ENCODE data around the gene HSD17B8. TPM values are rescaled to one million over a fixed set of nuclear protein-coding genes. Genes with fewer than 3 reads are reported as not detected.

HSD17B8 gene
- polyA plus RNA-seq, 2 of the 4 experiments (the other 2 are of a cell fraction) = 9.5 to 16.5 TPM

GRCh38 chr6:33166363-33166762 is 38.1 kb upstream of the HSD17B8 start:
- ATAC-seq (no peak), FAIRE-seq (no peak), DNase-seq (ENCODE audit: low read depth in 1 of 2, low spot score in 1 of 2) (no peak)
- CTCF ChIA-PET = interaction anchor here (2.7 kb wide), 1 partner anchor 82 kb away, joined by 7 read pairs; no protein-coding TSS in a partner anchor
- WGBS (ENCODE audit: missing lambda C conversion rate) = 81% methylated on average over 6 of the region's 6 CpGs
- no peak for TF ChIP-seq MAX (IDR thresholded peaks at IDR 0.05)
- no peak for TF ChIP-seq RARB (CRISPR knock-in tag; IDR thresholded peaks at IDR 0.05)
- TF ChIP-seq PBX3 (IDR thresholded peaks at IDR 0.05) = no peak
- TF ChIP-seq USF2 (IDR thresholded peaks at IDR 0.05) = no peak
- TF ChIP-seq ZSCAN20 (CRISPR knock-in tag; IDR thresholded peaks at IDR 0.05) = no peak
- no peak for TF ChIP-seq RCOR1 (IDR thresholded peaks at IDR 0.05; ENCODE audit: low read depth, low read length)
- no peak for TF ChIP-seq ZNF302 (CRISPR knock-in tag; IDR thresholded peaks at IDR 0.05)
- no peak for TF ChIP-seq EHMT2 (IDR thresholded peaks at IDR 0.05; ENCODE audit: low read depth)
- TF ChIP-seq ELK1 (IDR thresholded peaks at IDR 0.05; ENCODE audit: low read depth, low read length) = no peak
- no peak for TF ChIP-seq ZFP36 (IDR thresholded peaks at IDR 0.05; ENCODE audit: borderline replicate concordance, partially characterized antibody)
- no peak for TF ChIP-seq NPAS2 (CRISPR knock-in tag; IDR thresholded peaks at IDR 0.05; ENCODE audit: borderline replicate concordance)
- no peak for TF ChIP-seq SREBF2 (IDR thresholded peaks at IDR 0.05)
- TF ChIP-seq MYC (IDR thresholded peaks at IDR 0.05; ENCODE audit: borderline replicate concordance, low read length) = no peak
- TF ChIP-seq POLR2A (IDR thresholded peaks at IDR 0.05; ENCODE audit: low read length) = no peak
- no peak for TF ChIP-seq BHLHE40 (IDR thresholded peaks at IDR 0.05; ENCODE audit: low read depth, low read length)
- no peak for TF ChIP-seq ATOH8 (CRISPR knock-in tag; IDR thresholded peaks at IDR 0.05; ENCODE audit: low read depth)
- no peak for TF ChIP-seq HOXA7 (CRISPR knock-in tag; IDR thresholded peaks at IDR 0.05)
- TF ChIP-seq EP300 (IDR thresholded peaks at IDR 0.05) = no peak
- no peak for TF ChIP-seq RAD21 (conservative IDR thresholded peaks at IDR 0.05 in 1 of 2, IDR thresholded peaks at IDR 0.05 in 1 of 2)
- TF ChIP-seq POLR2AphosphoS2 (conservative IDR thresholded peaks at IDR 0.05; ENCODE audit: low read length) = no peak
- POLR2A ChIA-PET = no interaction called here
- peaks cover 7% of the 10 kb centered on the region; the same call in 1 of the 3 replicates for H3K4me1 ChIP-seq
- no peaks in the 10 kb centered on the region for H3K9me3 ChIP-seq
- no peak overlapping the region for H3K27ac ChIP-seq
- H3K4me2 ChIP-seq = no peak overlapping the region
- H3K4me3 ChIP-seq = no peak overlapping the region

- ChIA-PET POLR2A (no interaction called here), CTCF (no interaction called here)
- H3K9me3 ChIP-seq = no peaks in the 10 kb centered on the region
- no peak overlapping the region for H3K4me3 ChIP-seq
- 68% methylated on average over 4 of the region's 7 CpGs for WGBS (ENCODE audit: missing lambda C conversion rate)
- no peak overlapping the region for H3K4me2 ChIP-seq
- no peak for TF ChIP-seq E2F6 (IDR thresholded peaks at IDR 0.05; ENCODE audit: borderline replicate concordance, low read depth)
- no peak for TF ChIP-seq TP53 (CRISPR knock-in tag; IDR thresholded peaks at IDR 0.05)
- TF ChIP-seq ESRRA (IDR thresholded peaks at IDR 0.05; ENCODE audit: borderline replicate concordance, low read length) = no peak
- no peak for TF ChIP-seq HOXA7 (CRISPR knock-in tag; IDR thresholded peaks at IDR 0.05)
- TF ChIP-seq EHMT2 (IDR thresholded peaks at IDR 0.05; ENCODE audit: low read depth) = no peak
- TF ChIP-seq HOXB13 (CRISPR knock-in tag; IDR thresholded peaks at IDR 0.05; ENCODE audit: low read depth) = no peak
- no peak for TF ChIP-seq HES2 (IDR thresholded peaks at IDR 0.05)
- TF ChIP-seq KDM1A (IDR thresholded peaks at IDR 0.05; ENCODE audit: low read depth) = no peak
- no peak for TF ChIP-seq SREBF2 (IDR thresholded peaks at IDR 0.05)
- no peak for DNase-seq (ENCODE audit: low read depth in 1 of 2, low spot score in 1 of 2)
- FAIRE-seq = no peak
- ATAC-seq = no peak
- H3K27ac ChIP-seq = no peak overlapping the region
- H3K4me1 ChIP-seq = peaks cover 7% of the 10 kb centered on the region; the same call in 1 of the 3 replicates
Measured at GRCh38 chr6:33166811-33167210, 37.6 kb upstream of the HSD17B8 start.
